Breast epithelium (tissue), 4 donors: Measurements from ENCODE around the gene MC5R. TPM values are rescaled to one million over a fixed set of nuclear protein-coding genes. Genes with fewer than 3 reads are reported as not detected.
A peak's percentile ranks its signal among the peaks of the same experiment; 100 is the strongest.

Source experiments
- DNase-seq, 2 donors: peaks; one replicate each; pipeline ENCODE4 v3.0.0-alpha.2; 2019; ENCODE audit warnings: low spot score in 2 of 2
- H3K27ac ChIP-seq, 2 donors: fragments of 200-600 bp; sonication (generic) in 1 of 2; one replicate each; pipeline ENCODE4 v1.5.1; 2016 to 2019; ENCODE audit warnings: mild to moderate bottlenecking in 1 of 2
- H3K27me3 ChIP-seq, 2 donors: fragments of 200-600 bp; sonication (generic) in 1 of 2; one replicate each; pipeline versions ENCODE4 v1.5.1 to v1.6.0; 2017 to 2019; ENCODE audit warnings: control low read depth in 1 of 2, mild to moderate bottlenecking in 1 of 2
- H3K36me3 ChIP-seq: fragments of 200-600 bp; one replicate; pipeline ENCODE4 v1.5.1; 2019
- H3K4me1 ChIP-seq, 2 donors: fragments of 200-600 bp; sonication (generic); one replicate each; pipeline ENCODE4 v1.5.1; 2016 to 2019; ENCODE audit warnings: control low read depth in 1 of 2
- H3K4me3 ChIP-seq, 3 donors: fragments of 200-600 bp; sonication (generic); 1 replicate in 2 of 3; 2 replicates in 1 of 3; pipeline ENCODE4 v1.5.1; 2016 to 2019; ENCODE audit warnings: mild to moderate bottlenecking in 3 of 3, moderate library complexity in 2 of 3
- H3K9me3 ChIP-seq, 2 donors: fragments of 200-600 bp; sonication (generic) in 1 of 2; one replicate each; pipeline ENCODE4 v1.5.1; 2016 to 2019; ENCODE audit warnings: control low read depth in 1 of 2
- POLR2A ChIP-seq: fragments of 450-650 bp; IDR thresholded peaks from one replicate; pipeline ENCODE4 v1.6.1; 2016; ENCODE audit warnings: antibody characterized with exemption, mild to moderate bottlenecking, moderate library complexity
- POLR2AphosphoS5 ChIP-seq, 3 donors: sonication (generic); formaldehyde crosslinking; IDR thresholded peaks; one replicate each; pipeline ENCODE4 v1.6.1; 2017; ENCODE audit warnings: antibody characterized with exemption in 3 of 3
- intact Hi-C: fragments of 100-400 bp; cut with DNase I; formaldehyde crosslinking; loops from one replicate; pipeline ENCODE4 v1.15.1; 2023; ENCODE audit warnings: low total_unique reads
- total RNA-seq, 3 donors: library from RNA; depleted of rRNA; stranded (reverse); fragments of >200 nt; gene quantifications; one replicate each; pipeline ENCODE4 v1.1.0, GENCODE V29; 2016
- TF ChIP-seq, protein P1 (sequence below), 3 donors: fragments of 450-650 bp; IDR thresholded peaks; one replicate each; pipeline ENCODE4 v1.5.1; 2016 to 2017; ENCODE audit warnings: antibody characterized with exemption in 3 of 3, mild to moderate bottlenecking in 3 of 3, moderate library complexity in 3 of 3

MC5R gene
- total RNA-seq, 3 donors from 2014 or later, result not detected

DNA sequence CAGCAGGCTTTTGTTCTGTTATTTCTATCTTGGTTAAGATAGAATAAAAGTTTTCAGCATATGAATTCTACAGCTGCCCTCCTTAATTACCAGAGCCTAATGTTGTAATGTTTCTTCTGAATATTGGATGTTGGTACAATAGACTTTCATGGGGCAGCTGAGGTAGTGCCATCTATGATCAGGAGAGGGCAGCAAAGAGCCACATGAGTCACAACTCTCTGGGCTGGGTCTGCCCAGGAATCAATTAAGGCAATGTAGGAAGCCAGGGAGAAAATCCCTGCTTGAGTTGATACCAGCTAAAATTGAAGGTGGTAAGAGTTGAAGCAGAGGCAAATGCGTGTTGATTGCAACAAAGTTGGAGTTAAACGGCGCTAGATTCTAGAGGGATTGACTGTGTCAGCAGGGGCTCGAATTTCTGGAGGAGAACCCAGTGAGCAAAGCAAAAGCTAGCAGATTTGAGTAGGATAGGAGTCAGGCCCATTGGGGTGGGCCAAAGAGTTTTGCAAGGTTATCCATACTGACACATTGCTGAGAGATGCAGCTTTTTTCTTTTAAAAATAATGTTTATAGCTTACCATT, 10.6 kb upstream of the MC5R start:
- intact Hi-C loops, result no loop called here
- DNase-seq, result peak in 1 of 2 donors; percentile 31

GRCh38 chr18:13826209-13826608, 2.3 kb downstream of the MC5R start:
- intact Hi-C loops, result no loop called here

More for the DNA sequence above, 10.6 kb upstream of the MC5R start:
- H3K4me3 ChIP-seq, result no peak overlapping the region
- no peak overlapping the region for H3K27ac ChIP-seq
- TF ChIP-seq, protein P1, sequence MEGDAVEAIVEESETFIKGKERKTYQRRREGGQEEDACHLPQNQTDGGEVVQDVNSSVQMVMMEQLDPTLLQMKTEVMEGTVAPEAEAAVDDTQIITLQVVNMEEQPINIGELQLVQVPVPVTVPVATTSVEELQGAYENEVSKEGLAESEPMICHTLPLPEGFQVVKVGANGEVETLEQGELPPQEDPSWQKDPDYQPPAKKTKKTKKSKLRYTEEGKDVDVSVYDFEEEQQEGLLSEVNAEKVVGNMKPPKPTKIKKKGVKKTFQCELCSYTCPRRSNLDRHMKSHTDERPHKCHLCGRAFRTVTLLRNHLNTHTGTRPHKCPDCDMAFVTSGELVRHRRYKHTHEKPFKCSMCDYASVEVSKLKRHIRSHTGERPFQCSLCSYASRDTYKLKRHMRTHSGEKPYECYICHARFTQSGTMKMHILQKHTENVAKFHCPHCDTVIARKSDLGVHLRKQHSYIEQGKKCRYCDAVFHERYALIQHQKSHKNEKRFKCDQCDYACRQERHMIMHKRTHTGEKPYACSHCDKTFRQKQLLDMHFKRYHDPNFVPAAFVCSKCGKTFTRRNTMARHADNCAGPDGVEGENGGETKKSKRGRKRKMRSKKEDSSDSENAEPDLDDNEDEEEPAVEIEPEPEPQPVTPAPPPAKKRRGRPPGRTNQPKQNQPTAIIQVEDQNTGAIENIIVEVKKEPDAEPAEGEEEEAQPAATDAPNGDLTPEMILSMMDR (IDR thresholded peaks at IDR 0.05), result peak; percentile 38 to 73 (median 51)
- no peak for TF ChIP-seq POLR2AphosphoS5 (IDR thresholded peaks at IDR 0.05)
- no peaks in the 10 kb centered on the region for H3K9me3 ChIP-seq
- H3K36me3 ChIP-seq, result no peaks in the 10 kb centered on the region
- no peaks in the 10 kb centered on the region for H3K4me1 ChIP-seq
- H3K27me3 ChIP-seq, result no peaks in the 10 kb centered on the region

GRCh38 chr18:13831864-13832508, 8.0 kb downstream of the MC5R start:
- intact Hi-C loops, result no loop called here

More at GRCh38 chr18:13826209-13826608, 2.3 kb downstream of the MC5R start:
- TF ChIP-seq, protein P1 (IDR thresholded peaks at IDR 0.05), result no peak
- TF ChIP-seq POLR2A, result no peak
- TF ChIP-seq POLR2AphosphoS5 (IDR thresholded peaks at IDR 0.05), result no peak
- Histone ChIP-seq H3K27ac (no peak overlapping the region), H3K9me3 (no peaks in the 10 kb centered on the region), H3K27me3 (peaks cover 0 to 58% of the 10 kb centered on the region in 2 donors), H3K4me1 (no peaks in the 10 kb centered on the region), H3K4me3 (no peak overlapping the region), H3K36me3 (no peaks in the 10 kb centered on the region)
- no peak for DNase-seq

GRCh38 chr18:13834496-13835015, 10.6 kb downstream of the MC5R start:
- no peak for DNase-seq
- intact Hi-C loops, result no loop called here
- H3K27ac ChIP-seq, result no peak overlapping the region
- no peaks in the 10 kb centered on the region for H3K4me1 ChIP-seq
- H3K36me3 ChIP-seq, result no peaks in the 10 kb centered on the region
- H3K27me3 ChIP-seq, result peaks cover 0 to 18% of the 10 kb centered on the region in 2 donors
- TF ChIP-seq POLR2AphosphoS5 (IDR thresholded peaks at IDR 0.05) (no peak), POLR2A (no peak)
- TF ChIP-seq, protein P1 (IDR thresholded peaks at IDR 0.05), result no peak
- H3K4me3 ChIP-seq, result no peak overlapping the region
- H3K9me3 ChIP-seq, result peaks cover 0 to 3% of the 10 kb centered on the region in 2 donors

More at GRCh38 chr18:13831864-13832508, 8.0 kb downstream of the MC5R start:
- no peaks in the 10 kb centered on the region for H3K36me3 ChIP-seq
- H3K4me3 ChIP-seq, result no peak overlapping the region
- H3K9me3 ChIP-seq, result no peaks in the 10 kb centered on the region
- H3K27ac ChIP-seq, result no peak overlapping the region
- H3K27me3 ChIP-seq, result peaks cover 0 to 39% of the 10 kb centered on the region in 2 donors
- no peak for DNase-seq
- H3K4me1 ChIP-seq, result no peaks in the 10 kb centered on the region
- TF ChIP-seq, protein P1 (IDR thresholded peaks at IDR 0.05), result no peak

DNA sequence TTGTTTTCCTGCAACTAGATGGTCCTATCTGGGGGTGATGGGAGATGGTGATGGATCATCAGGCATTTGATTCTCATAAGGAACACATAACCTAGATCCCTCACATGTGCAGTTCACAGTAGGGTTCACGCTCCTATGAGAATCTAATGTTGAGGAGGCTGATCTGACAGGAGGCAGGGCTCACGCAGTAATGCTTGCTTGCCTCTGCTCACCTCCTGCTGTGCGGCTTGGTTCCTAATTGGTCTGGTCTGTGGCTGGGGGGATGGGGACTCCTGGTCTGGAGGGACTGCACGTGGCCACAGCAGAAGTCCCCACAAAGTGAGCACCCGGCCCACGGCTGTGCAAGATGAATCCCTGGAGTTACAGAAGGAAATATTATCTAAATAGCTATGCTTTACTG, 11.3 kb downstream of the MC5R start:
- no peaks in the 10 kb centered on the region for H3K4me1 ChIP-seq
- no peak for TF ChIP-seq POLR2A
- TF ChIP-seq, protein P1 (IDR thresholded peaks at IDR 0.05), result no peak
- no peak for TF ChIP-seq POLR2AphosphoS5 (IDR thresholded peaks at IDR 0.05)
- H3K4me3 ChIP-seq, result no peak overlapping the region
- H3K36me3 ChIP-seq, result no peaks in the 10 kb centered on the region
- H3K27me3 ChIP-seq, result peaks cover 0 to 16% of the 10 kb centered on the region in 2 donors
- no peak for DNase-seq
- intact Hi-C loops, result no loop called here
- H3K9me3 ChIP-seq, result peaks cover 0 to 3% of the 10 kb centered on the region in 2 donors
- no peak overlapping the region for H3K27ac ChIP-seq
